Osteocyte (in vitro differentiated cells): ENCODE results near the gene RCE1. TPM values are rescaled to one million over a fixed set of nuclear protein-coding genes. Genes with fewer than 3 reads are reported as not detected.
"Not testable (repeated sequence)": the region's sequence is repeated elsewhere in the genome, so short reads cannot be mapped to it uniquely, and the experiment has no call there.

Source experiments
- DNase-seq: peaks from one replicate; pipeline ENCODE4 v3.0.0; 2021; ENCODE audit warnings: mixed read lengths; ENCODE audit not compliant: unreplicated experiment; ENCODE audit errors: extremely low spot score
- H3K27ac Mint-ChIP-seq: one replicate; pipeline ENCODE4 v1.8.0; 2021; ENCODE audit warnings: mild to moderate bottlenecking, mixed read lengths; ENCODE audit not compliant: unreplicated experiment
- H3K27me3 Mint-ChIP-seq: one replicate; pipeline ENCODE4 v1.8.0; 2021; ENCODE audit warnings: mixed read lengths; ENCODE audit not compliant: unreplicated experiment
- H3K36me3 Mint-ChIP-seq: one replicate; pipeline ENCODE4 v1.8.0; 2021; ENCODE audit warnings: mixed read lengths; ENCODE audit not compliant: unreplicated experiment
- H3K4me1 Mint-ChIP-seq: one replicate; pipeline ENCODE4 v1.8.0; 2021; ENCODE audit warnings: mixed read lengths; ENCODE audit not compliant: unreplicated experiment
- H3K4me3 Mint-ChIP-seq: one replicate; pipeline ENCODE4 v1.8.0; 2021; ENCODE audit warnings: mild to moderate bottlenecking, moderate library complexity, mixed read lengths; ENCODE audit not compliant: unreplicated experiment
- H3K9me3 Mint-ChIP-seq: one replicate; pipeline ENCODE4 v1.8.0; 2021; ENCODE audit warnings: mixed read lengths; ENCODE audit not compliant: unreplicated experiment
- CTCF ChIP-seq: fragments of 200-600 bp; sonication (generic); IDR thresholded peaks from 2 replicates; pipeline ENCODE4 v1.5.0; 2021; ENCODE audit warnings: antibody characterized with exemption, mild to moderate bottlenecking, moderate library complexity
- long read RNA-seq: library from polyadenylated mRNA; unstranded; transcript quantifications from one replicate; pipeline ENCODE4 v2.0.0, GENCODE V29; 2021
- total RNA-seq: library from RNA; stranded (reverse); gene quantifications from 2 replicates; pipeline ENCODE4 v1.2.1, GENCODE V29; 2021

RCE1 gene
- 20.3 and 21.3 TPM in 2 replicates for total RNA-seq
- long read RNA-seq, partial matches to known transcripts: 1 of 5 reads
- long read RNA-seq, other reads (novel, unspliced or antisense): 0 of 5 reads

GRCh38 chr11:66842896-66843775 lies at the start of gene RCE1:
TSS of gene RCE1 (plus strand) at chr11:66843441. CDS start at chr11:66843456, 15 bp downstream.
- peak within 1 kb of the TSS; percentile 94 for H3K27ac Mint-ChIP-seq
- no peaks in the 10 kb centered on the region for H3K9me3 Mint-ChIP-seq
- H3K27me3 Mint-ChIP-seq: no peaks in the 10 kb centered on the region
- H3K4me3 Mint-ChIP-seq: peak within 1 kb of the TSS; percentile 93
- H3K4me1 Mint-ChIP-seq: peaks cover 32% of the 10 kb centered on the region
- DNase-seq: peak; percentile 96
- peaks cover 13% of the 10 kb centered on the region for H3K36me3 Mint-ChIP-seq
- TF ChIP-seq CTCF: no peak

- H3K27ac Mint-ChIP-seq, H3K9me3 Mint-ChIP-seq, DNase-seq, H3K4me1 Mint-ChIP-seq, H3K36me3 Mint-ChIP-seq, H3K27me3 Mint-ChIP-seq, H3K4me3 Mint-ChIP-seq: not testable (repeated sequence)
Measured at GRCh38 chr11:66799815-66800214, 43.4 kb upstream of the RCE1 start.

DNA sequence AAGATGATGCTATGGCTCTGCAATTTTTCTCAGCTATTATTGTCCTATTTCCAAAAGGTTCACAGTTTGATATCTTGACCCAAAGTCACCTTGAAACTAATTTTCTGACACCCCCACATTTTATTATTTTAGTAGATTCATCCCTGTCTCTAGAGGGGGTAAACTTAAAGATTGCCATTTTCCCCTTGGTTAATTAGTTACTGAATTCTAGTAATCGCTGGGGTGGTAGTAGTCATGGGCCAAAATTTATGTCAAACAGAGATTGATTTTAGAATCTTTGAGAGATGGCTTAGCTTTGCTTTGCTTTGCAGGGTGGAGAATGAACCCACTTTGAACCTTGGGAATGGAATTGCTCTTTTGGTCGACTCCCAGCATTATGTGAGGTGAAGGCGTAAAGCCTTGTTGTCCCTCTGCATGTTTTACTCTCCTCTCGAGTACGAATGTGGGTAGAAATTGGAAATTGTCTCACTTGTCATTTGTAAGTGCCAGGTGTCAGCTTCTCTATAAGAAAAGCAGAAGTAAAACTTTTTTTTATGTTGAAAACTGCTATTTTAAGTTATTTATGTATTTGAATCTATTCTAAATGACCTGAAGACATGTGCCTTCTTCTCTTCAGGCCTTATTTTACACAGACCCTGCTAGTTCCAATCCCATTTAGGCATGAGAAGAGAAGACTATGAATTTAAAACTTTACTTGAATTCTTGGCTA lies 42.4 kb upstream of the RCE1 start:
- no peak for TF ChIP-seq CTCF
- no peak overlapping the region for H3K27ac Mint-ChIP-seq
- DNase-seq: no peak
- no peaks in the 10 kb centered on the region for H3K4me1 Mint-ChIP-seq
- no peaks in the 10 kb centered on the region for H3K9me3 Mint-ChIP-seq
- H3K4me3 Mint-ChIP-seq: no peak overlapping the region
- H3K27me3 Mint-ChIP-seq: no peaks in the 10 kb centered on the region
- peaks cover 8% of the 10 kb centered on the region for H3K36me3 Mint-ChIP-seq

- Mint-ChIP-seq H3K36me3 (peaks cover 11% of the 10 kb centered on the region), H3K27me3 (no peaks in the 10 kb centered on the region), H3K27ac (no peak overlapping the region), H3K4me3 (no peak overlapping the region), H3K4me1 (no peaks in the 10 kb centered on the region), H3K9me3 (no peaks in the 10 kb centered on the region)
- no peak for TF ChIP-seq CTCF
- no peak for DNase-seq
Measured at GRCh38 chr11:66809592-66809991, 33.6 kb upstream of the RCE1 start.

GRCh38 chr11:66810576-66811185 lies 32.6 kb upstream of the RCE1 start:
- H3K27ac Mint-ChIP-seq: no peak overlapping the region
- H3K27me3 Mint-ChIP-seq: no peaks in the 10 kb centered on the region
- peaks cover 11% of the 10 kb centered on the region for H3K36me3 Mint-ChIP-seq

More at GRCh38 chr11:66810576-66811185, 32.6 kb upstream of the RCE1 start:
- Mint-ChIP-seq H3K4me3 (no peak overlapping the region), H3K9me3 (no peaks in the 10 kb centered on the region), H3K4me1 (no peaks in the 10 kb centered on the region)
- TF ChIP-seq CTCF: no peak
- DNase-seq: no peak
